GM18526 (cell line): Measurements from ENCODE around the gene NGEF.

Source experiments
- POLR2A ChIP-seq: IDR thresholded peaks from 3 replicates; pipeline ENCODE4 v1.6.1; 2011; ENCODE audit not compliant: insufficient read length; ENCODE audit errors: extremely low read depth

The NGEF gene

DNA sequence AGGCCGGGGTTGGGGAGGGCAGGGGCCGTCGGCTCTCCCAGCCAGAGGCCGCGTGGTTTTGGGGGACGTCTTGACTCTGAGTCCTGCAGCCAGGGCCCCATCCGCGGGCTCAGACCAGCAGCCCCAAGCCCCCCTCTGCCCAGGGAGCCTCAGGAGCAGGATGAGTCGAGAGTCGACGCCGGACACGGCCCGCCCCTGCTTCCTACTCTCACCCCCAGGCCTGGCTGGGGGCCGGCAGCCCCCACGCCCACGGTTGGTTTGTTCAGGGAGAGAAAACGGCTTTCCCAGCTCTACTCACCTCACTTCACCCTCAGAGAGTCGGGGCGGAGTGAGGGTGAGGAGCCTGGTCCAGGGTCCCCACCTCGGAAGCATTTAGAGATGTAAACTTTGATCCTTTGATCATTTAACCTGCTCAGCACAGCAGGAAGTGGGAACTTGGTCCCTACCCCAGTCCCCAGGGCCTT is 136.0 kb downstream of the NGEF start:
- no peak for TF ChIP-seq POLR2A

- no peak for TF ChIP-seq POLR2A
Observed at GRCh38 chr2:232876161-232876977, 136.7 kb downstream of the NGEF start.

DNA sequence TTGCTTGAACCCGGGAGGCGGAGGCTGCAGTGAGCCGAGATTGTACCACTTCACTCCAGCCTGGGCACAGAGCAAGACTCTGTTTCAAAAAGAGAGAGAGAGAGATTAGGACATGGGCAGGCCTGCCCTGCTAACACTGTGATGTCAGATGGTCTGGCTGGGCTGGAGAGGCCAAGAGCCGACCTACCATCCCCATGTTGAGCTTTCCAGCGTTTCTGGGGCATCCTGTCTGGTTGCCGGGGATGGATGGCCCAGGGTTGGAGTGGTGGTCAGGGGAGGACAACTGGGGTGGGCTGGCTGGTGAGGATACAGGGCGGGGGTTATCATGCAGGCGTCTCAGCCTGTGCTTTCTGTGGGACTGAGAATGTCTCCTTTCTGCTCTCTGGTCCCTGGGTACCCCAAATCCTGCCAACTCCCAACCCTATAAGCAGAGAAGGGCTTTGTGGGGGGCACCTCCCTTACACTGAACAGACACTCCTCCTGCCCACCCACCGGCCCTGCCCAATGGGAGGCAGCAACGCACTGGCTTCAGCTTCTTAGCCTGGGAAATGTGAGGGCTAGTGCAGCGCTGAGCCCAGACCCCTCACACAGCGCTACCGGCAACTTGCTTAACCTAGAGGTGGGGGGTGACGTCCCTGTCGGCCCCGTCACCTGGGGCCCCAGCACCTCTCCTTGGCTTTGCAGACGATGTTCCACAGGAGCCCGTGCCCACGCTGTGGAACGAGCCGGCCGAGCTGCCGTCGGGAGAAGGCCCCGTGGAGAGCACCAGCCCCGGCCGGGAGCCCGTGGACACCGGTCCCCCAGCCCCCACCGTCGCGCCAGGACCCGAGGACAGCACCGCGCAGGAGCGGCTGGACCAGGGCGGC is 137.6 kb downstream of the NGEF start:
- no peak for TF ChIP-seq POLR2A

DNA sequence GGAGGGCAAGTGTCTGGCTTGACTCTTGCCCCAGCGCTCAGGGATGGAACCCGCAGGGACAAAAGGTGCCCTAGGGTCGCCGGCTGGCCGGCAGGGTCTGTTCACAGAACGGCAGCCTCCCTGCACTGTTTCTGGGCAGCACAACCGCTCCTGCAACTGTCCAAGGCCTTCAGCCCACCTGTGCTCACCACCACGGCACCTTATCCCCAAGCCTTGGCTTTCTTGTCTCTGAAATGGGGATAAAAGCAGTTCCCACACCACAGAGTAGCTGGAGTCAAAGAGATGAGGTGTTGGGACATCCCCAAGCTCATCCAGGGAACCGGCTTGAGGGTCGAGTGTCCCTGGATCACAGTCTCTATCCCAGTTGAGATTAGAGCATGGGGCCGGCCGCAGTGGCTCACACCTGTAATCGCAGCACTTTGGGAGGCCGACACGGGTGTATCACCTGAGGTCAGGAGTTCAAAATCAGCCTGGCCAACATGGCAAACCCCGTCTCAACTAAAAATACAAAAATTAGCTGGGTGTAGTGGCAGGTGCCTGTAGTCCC is 138.3 kb downstream of the NGEF start:
- TF ChIP-seq POLR2A, result no peak

- TF ChIP-seq POLR2A, result no peak
Observed at GRCh38 chr2:232873909-232874641, 139.0 kb downstream of the NGEF start.

DNA sequence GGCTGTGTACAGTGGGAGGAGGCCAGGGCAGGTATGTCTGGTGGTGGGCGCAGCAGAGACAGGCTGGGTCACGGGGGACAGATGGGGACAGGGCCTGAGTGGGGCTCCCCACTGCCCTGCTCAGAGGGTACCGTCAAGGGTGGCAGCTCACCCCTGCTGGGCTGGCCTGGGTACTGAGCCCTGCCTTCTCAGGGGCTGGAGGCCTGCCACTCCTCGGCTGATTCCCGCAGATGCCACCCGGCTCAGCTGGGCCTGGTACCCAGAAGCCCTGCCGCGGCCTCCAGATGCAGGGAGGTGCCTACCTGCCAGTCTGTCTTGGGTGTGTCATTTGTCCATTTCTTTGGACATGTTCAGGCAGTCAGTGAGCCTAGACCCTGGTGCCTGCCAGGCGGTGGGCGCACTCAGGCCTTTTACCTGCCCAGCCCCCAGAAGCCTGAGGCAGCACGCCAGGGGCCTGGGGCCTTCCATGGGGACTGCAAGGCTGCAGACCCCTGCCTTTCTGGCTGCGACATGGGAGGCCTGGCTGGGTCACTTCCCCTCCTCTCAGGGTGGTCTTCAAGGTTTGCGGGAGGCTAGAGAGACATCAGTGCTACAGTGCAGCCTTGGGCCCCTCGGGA is 139.7 kb downstream of the NGEF start:
- TF ChIP-seq POLR2A, result no peak

- TF ChIP-seq POLR2A, result no peak
Observed at GRCh38 chr2:232872826-232873225, 140.2 kb downstream of the NGEF start.

DNA sequence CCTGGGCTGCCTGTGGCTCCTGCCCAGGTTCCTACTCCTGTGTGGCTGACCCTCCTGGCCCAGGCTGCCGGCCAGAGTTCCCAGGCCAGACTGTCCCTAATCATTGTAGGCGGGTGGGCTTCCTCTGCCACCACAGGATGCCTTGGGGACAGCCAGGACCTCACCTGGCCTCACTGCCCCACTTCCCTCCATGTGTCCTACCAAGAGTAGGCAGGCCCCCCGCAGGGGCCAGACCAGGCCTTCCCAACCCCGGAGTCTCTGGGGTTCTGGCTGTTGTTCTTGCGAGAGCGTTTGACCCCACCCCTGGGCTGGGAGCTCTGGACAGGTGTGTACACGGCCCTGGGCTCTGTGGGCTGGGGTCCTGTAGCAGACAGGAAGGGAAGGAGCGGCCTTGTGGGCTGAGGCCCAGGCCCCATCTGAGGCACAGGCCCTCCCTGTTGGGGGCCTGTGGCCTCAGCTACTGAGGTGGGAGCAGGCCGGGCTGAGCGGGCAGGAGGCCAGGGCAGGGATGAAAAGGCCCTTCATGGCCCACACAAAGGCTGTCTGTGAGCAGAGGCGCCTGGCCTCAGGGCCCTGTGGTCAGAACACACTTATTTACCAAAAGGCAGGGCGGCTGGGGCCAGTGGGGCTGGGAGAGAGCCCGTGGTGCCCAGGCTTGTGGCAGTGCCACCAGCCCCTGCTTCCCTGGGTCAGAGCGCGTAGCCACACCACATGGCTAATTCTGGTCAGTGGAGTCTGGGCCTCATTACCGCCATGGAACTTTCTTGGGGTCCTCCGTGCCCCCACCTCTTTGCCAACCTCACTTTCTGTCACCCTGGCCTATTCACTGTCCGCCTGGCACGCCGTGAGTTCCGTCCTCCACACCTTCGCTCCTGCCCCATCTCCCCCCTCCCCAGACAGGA is 141.0 kb downstream of the NGEF start:
- no peak for TF ChIP-seq POLR2A

DNA sequence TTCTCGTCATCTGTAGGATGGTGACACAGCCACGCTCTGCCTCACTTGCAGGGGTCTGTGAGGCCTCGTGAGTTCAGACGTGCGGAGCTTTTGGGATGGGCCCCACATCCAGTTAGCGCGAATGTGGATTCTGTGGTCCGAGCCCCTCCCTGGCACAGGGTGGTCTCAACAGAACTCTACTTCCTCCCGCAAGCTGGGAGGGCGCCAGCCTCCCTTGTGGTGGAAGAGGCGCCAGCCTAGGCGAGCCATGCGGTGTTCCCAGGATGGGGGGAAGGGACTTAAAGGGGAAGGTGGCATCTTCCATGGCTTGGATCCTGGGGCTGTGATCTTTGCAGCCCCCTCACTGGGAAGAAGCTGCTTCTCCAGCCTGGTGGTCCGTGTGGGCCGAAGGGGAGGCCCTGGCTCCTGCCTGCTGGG is 141.6 kb downstream of the NGEF start:
- TF ChIP-seq POLR2A, result no peak

GRCh38 chr2:232870766-232871371 is 142.2 kb downstream of the NGEF start:
- no peak for TF ChIP-seq POLR2A

GRCh38 chr2:232870018-232870765 is 142.9 kb downstream of the NGEF start, which contains the start of gene SNORC:
TSS of gene SNORC (plus strand) at chr2:232870264. CDS start at chr2:232870342, 78 bp downstream.
- TF ChIP-seq POLR2A, result no peak
